Measurements from ENCODE around the gene ZBTB7C. TPM values are rescaled to one million over a fixed set of nuclear protein-coding genes. Genes with fewer than 3 reads are reported as not detected.

Gene ZBTB7C
- polyA plus RNA-seq, 1 of the 3 experiments (the other 2 are of a cell fraction), result 0.05 TPM

DNA sequence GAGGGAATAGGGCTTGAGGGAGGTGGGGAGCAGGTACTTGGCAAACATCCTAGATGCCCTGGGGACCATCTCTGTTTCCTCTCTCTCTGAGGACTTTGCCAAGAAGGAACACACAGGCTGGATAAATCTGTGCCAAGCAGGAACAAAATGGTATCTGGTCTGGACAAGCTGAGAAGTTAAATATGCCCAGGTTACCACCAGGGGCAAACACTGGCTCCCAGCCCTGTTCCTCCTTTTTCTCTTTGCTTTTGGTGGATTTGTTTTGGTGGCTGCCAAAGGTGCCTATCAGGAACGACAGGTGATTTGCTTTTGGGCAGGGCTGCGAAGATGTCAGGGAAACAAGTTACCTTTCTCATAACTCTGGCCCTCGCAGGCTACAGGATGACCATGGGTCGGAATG, 251.2 kb downstream of the ZBTB7C start:
- H3K4me3 ChIP-seq (ENCODE audit: low read depth in 2 of 2, low read length in 1 of 2), result no peak overlapping the region
- peak overlapping the region in 1 of 2 experiments; percentile 76; a peak in 2 of 4 replicates for H3K27ac ChIP-seq (ENCODE audit: low read depth in 2 of 2, low read length in 1 of 2)
- no peaks in the 10 kb centered on the region for H3F3A ChIP-seq (replicated peaks; ENCODE audit: insufficient read depth)
- CTCF ChIA-PET, result interaction anchor here (0.8 to 1.8 kb wide), 6 partner anchors 26 to 106 kb away, joined by 3 to 5 read pairs (median 4); no protein-coding TSS in a partner anchor
- POLR2A ChIA-PET, result interaction anchor here (0.9 kb wide), 1 partner anchor 18 kb away, joined by 3 read pairs; no protein-coding TSS in a partner anchor
- no peak for TF ChIP-seq SMC3 (IDR thresholded peaks at IDR 0.05; ENCODE audit: low read depth, low read length)
- no peak for TF ChIP-seq RFX5 (IDR thresholded peaks at IDR 0.05; ENCODE audit: low read length)
- peak in 1 of 2 experiments; percentile 38; a peak in 1 of 4 replicates for TF ChIP-seq EP300 (IDR thresholded peaks at IDR 0.05; ENCODE audit: borderline replicate concordance in 1 of 2, low read depth in 1 of 2, low read length in 1 of 2)
- TF ChIP-seq TCF12 (IDR thresholded peaks at IDR 0.05), result no peak
- no peaks in the 10 kb centered on the region for H3K9me2 ChIP-seq
- WGBS (ENCODE audit: low lambda C conversion rate), result 61% methylated on average over 4 of the region's 4 CpGs
- no peaks in the 10 kb centered on the region for H3K9me3 ChIP-seq
- H4K20me1 ChIP-seq (ENCODE audit: insufficient read depth), result no peaks in the 10 kb centered on the region
- H3K9ac ChIP-seq, result no peak overlapping the region
- 0 out of 2 replicates have a peak, but pooled peaks cover 11% of the 10 kb centered on the region for H3K27me3 ChIP-seq (ENCODE audit: insufficient read depth)
- no peak for DNase-seq
- peaks cover 0 to 48% of the 10 kb centered on the region in 2 experiments; a peak in 2 of 4 replicates for H3K4me1 ChIP-seq (ENCODE audit: control insufficient read depth in 1 of 2, insufficient read depth in 2 of 2, low read depth in 1 of 2, low read length in 1 of 2)
- no peaks in the 10 kb centered on the region for H3K36me3 ChIP-seq (replicated peaks in 1 of 2; ENCODE audit: control insufficient read depth in 1 of 2, insufficient read depth in 2 of 2, low read length in 1 of 2)
- no peak overlapping the region for H2AFZ ChIP-seq (ENCODE audit: low read depth)
- no peaks in the 10 kb centered on the region for H3K79me2 ChIP-seq (ENCODE audit: insufficient read depth)
- no peak overlapping the region for H3K4me2 ChIP-seq

DNA sequence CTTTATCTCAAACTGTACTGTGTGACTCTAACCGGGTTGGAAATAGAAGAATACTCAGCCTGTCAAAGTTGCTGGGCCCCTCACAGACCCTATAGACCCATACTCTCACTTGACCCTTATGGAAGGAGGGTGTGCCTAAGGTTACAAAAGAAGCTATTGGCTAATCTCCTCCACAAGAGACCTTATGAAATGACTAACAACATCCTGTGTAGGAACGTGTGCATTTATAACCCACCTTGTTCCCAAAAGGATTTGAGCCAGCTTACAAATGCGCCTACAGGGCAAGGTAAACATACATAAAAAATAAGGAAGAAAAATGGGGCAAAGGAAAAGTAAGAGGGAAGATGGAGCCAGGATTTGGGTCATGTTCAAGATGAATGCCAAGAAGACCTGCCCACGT, 253.3 kb downstream of the ZBTB7C start:
- ChIA-PET POLR2A (no interaction called here), CTCF (interaction anchor here (1.0 to 2.3 kb wide), 4 partner anchors 20 to 291 kb away, joined by 3 to 8 read pairs (median 4); no protein-coding TSS in a partner anchor)
- Histone ChIP-seq H4K20me1 (ENCODE audit: insufficient read depth) (no peaks in the 10 kb centered on the region), H3K4me1 (ENCODE audit: control insufficient read depth in 1 of 2, insufficient read depth in 2 of 2, low read depth in 1 of 2, low read length in 1 of 2) (peaks cover 0 to 46% of the 10 kb centered on the region in 2 experiments; a peak in 2 of 4 replicates), H3K36me3 (replicated peaks in 1 of 2; ENCODE audit: control insufficient read depth in 1 of 2, insufficient read depth in 2 of 2, low read length in 1 of 2) (no peaks in the 10 kb centered on the region), H3K9me2 (no peaks in the 10 kb centered on the region), H3F3A (replicated peaks; ENCODE audit: insufficient read depth) (no peaks in the 10 kb centered on the region), H3K27me3 (ENCODE audit: insufficient read depth) (0 out of 2 replicates have a peak, but pooled peaks cover 11% of the 10 kb centered on the region), H3K27ac (ENCODE audit: low read depth in 2 of 2, low read length in 1 of 2) (no peak overlapping the region; a peak in 1 of 4 replicates), H2AFZ (ENCODE audit: low read depth) (no peak overlapping the region), H3K9ac (no peak overlapping the region), H3K4me3 (ENCODE audit: low read depth in 2 of 2, low read length in 1 of 2) (no peak overlapping the region), H3K79me2 (ENCODE audit: insufficient read depth) (no peaks in the 10 kb centered on the region), H3K9me3 (no peaks in the 10 kb centered on the region), H3K4me2 (no peak overlapping the region)
- WGBS (ENCODE audit: low lambda C conversion rate), result 76% methylated on average over 4 of the region's 4 CpGs
- DNase-seq, result no peak
- TF ChIP-seq FOXM1 (IDR thresholded peaks at IDR 0.05; ENCODE audit: low read depth) (no peak), RFX5 (IDR thresholded peaks at IDR 0.05; ENCODE audit: low read length) (no peak), NFIC (IDR thresholded peaks at IDR 0.05; ENCODE audit: borderline replicate concordance) (no peak), SIN3A (IDR thresholded peaks at IDR 0.05; ENCODE audit: borderline replicate concordance, low read depth, low read length) (no peak), JUND (IDR thresholded peaks at IDR 0.05) (no peak), EZH2phosphoT487 (IDR thresholded peaks at IDR 0.05; ENCODE audit: borderline replicate concordance, low read depth) (no peak), RAD21 (IDR thresholded peaks at IDR 0.05; ENCODE audit: low read length) (no peak), FOSL2 (IDR thresholded peaks at IDR 0.05; ENCODE audit: borderline replicate concordance, low read depth) (no peak), RXRA (IDR thresholded peaks at IDR 0.05; ENCODE audit: borderline replicate concordance, low read depth) (no peak), GATA2 (CRISPR knock-in tag; IDR thresholded peaks at IDR 0.05) (no peak), NRF1 (IDR thresholded peaks at IDR 0.05; ENCODE audit: low read depth, low read length) (no peak), SMC3 (IDR thresholded peaks at IDR 0.05; ENCODE audit: low read depth, low read length) (no peak), TAF1 (IDR thresholded peaks at IDR 0.05; ENCODE audit: borderline replicate concordance, low read depth, low read length) (no peak), EP300 (IDR thresholded peaks at IDR 0.05; ENCODE audit: borderline replicate concordance in 1 of 2, low read depth in 1 of 2, low read length in 1 of 2) (no peak), ELF1 (IDR thresholded peaks at IDR 0.05) (no peak)
- TF ChIP-seq, protein P1, sequence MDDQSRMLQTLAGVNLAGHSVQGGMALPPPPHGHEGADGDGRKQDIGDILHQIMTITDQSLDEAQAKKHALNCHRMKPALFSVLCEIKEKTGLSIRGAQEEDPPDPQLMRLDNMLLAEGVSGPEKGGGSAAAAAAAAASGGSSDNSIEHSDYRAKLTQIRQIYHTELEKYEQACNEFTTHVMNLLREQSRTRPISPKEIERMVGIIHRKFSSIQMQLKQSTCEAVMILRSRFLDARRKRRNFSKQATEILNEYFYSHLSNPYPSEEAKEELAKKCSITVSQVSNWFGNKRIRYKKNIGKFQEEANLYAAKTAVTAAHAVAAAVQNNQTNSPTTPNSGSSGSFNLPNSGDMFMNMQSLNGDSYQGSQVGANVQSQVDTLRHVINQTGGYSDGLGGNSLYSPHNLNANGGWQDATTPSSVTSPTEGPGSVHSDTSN (IDR thresholded peaks at IDR 0.05), result no peak
- TF ChIP-seq, protein P2, sequence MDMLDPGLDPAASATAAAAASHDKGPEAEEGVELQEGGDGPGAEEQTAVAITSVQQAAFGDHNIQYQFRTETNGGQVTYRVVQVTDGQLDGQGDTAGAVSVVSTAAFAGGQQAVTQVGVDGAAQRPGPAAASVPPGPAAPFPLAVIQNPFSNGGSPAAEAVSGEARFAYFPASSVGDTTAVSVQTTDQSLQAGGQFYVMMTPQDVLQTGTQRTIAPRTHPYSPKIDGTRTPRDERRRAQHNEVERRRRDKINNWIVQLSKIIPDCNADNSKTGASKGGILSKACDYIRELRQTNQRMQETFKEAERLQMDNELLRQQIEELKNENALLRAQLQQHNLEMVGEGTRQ (IDR thresholded peaks at IDR 0.05; ENCODE audit: borderline replicate concordance, low read depth, low read length), result no peak
- TF ChIP-seq, protein P3, sequence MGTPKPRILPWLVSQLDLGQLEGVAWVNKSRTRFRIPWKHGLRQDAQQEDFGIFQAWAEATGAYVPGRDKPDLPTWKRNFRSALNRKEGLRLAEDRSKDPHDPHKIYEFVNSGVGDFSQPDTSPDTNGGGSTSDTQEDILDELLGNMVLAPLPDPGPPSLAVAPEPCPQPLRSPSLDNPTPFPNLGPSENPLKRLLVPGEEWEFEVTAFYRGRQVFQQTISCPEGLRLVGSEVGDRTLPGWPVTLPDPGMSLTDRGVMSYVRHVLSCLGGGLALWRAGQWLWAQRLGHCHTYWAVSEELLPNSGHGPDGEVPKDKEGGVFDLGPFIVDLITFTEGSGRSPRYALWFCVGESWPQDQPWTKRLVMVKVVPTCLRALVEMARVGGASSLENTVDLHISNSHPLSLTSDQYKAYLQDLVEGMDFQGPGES (IDR thresholded peaks at IDR 0.05; ENCODE audit: low read depth, low read length), result no peak
- TF ChIP-seq, protein P4, sequence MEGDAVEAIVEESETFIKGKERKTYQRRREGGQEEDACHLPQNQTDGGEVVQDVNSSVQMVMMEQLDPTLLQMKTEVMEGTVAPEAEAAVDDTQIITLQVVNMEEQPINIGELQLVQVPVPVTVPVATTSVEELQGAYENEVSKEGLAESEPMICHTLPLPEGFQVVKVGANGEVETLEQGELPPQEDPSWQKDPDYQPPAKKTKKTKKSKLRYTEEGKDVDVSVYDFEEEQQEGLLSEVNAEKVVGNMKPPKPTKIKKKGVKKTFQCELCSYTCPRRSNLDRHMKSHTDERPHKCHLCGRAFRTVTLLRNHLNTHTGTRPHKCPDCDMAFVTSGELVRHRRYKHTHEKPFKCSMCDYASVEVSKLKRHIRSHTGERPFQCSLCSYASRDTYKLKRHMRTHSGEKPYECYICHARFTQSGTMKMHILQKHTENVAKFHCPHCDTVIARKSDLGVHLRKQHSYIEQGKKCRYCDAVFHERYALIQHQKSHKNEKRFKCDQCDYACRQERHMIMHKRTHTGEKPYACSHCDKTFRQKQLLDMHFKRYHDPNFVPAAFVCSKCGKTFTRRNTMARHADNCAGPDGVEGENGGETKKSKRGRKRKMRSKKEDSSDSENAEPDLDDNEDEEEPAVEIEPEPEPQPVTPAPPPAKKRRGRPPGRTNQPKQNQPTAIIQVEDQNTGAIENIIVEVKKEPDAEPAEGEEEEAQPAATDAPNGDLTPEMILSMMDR (IDR thresholded peaks at IDR 0.05), result no peak
- TF ChIP-seq, protein P5, sequence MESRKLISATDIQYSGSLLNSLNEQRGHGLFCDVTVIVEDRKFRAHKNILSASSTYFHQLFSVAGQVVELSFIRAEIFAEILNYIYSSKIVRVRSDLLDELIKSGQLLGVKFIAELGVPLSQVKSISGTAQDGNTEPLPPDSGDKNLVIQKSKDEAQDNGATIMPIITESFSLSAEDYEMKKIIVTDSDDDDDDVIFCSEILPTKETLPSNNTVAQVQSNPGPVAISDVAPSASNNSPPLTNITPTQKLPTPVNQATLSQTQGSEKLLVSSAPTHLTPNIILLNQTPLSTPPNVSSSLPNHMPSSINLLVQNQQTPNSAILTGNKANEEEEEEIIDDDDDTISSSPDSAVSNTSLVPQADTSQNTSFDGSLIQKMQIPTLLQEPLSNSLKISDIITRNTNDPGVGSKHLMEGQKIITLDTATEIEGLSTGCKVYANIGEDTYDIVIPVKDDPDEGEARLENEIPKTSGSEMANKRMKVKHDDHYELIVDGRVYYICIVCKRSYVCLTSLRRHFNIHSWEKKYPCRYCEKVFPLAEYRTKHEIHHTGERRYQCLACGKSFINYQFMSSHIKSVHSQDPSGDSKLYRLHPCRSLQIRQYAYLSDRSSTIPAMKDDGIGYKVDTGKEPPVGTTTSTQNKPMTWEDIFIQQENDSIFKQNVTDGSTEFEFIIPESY (IDR thresholded peaks at IDR 0.05; ENCODE audit: borderline replicate concordance, low read depth), result no peak

All from SK-N-SH (cell line).